ENCODE results near the gene HSD17B11.

DNA sequence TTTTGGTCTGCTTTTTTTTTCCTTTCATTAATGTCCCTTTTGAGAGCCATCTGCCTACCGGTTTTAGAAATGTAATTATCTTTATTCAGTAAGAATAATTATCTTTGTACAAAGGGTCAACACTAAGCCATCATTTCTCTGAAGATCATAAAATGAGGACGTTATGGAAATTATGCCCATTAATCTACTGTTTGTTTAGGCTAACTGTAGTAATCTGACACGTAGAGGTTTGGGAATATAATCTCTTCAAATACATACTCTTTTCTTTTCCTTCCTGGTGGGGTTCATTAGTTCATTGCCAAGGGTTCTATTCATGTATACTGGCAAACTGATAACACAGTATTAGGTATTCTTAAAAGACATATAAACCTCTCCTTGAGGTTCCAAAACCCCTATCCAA is 64.5 kb downstream of the HSD17B11 start:
- TF ChIP-seq CTCF (IDR thresholded peaks at IDR 0.05; ENCODE audit: poor library complexity, severe bottlenecking), result no peak
- no peak for TF ChIP-seq POLR2AphosphoS5 (IDR thresholded peaks at IDR 0.05)
- TF ChIP-seq EP300 (conservative IDR thresholded peaks at IDR 0.05; ENCODE audit: poor library complexity, severe bottlenecking), result no peak
- TF ChIP-seq EZH2 (IDR thresholded peaks at IDR 0.05; ENCODE audit: borderline replicate concordance, insufficient read depth, low read length, poor library complexity, severe bottlenecking), result no peak
